Measurements from ENCODE around the gene XIAP. TPM values are rescaled to one million over a fixed set of nuclear protein-coding genes. Genes with fewer than 3 reads are reported as not detected.
A peak's percentile ranks its signal among the peaks of the same experiment; 100 is the strongest.

The XIAP gene
- total RNA-seq, 6 experiments from 2014 or later = 15.4 to 28.0 (median 24.7) TPM

DNA sequence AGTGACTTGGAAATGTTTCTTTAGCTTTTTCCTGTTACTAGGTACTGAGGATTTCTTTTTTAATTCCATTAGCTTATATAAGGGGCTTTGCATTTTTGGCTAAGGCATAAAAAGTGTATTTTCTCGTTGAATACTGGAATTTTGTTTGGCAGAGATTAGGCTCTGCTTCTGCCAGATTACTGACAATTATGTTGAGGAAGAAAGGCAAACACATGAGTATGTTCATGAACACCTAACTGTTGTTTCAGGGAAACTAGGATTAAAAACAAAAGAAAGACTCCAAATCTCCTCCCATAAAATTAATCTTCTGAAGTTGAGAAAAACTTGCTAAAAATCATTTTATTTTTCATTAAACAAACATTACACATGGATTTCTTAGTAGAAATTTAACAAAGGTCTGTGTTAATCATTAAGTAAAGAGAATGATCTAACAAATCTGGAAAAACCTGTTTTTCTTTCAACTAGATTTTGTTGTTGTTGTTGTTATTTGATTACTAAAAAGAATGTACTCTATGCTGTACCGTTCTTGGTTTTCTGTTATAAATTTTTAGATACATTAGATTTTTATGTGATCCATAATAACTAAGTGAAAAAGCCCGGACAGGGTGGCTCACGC, 58.4 kb downstream of the XIAP start:
- DNase-seq = no peak
- no peaks in the 10 kb centered on the region for H3K27me3 ChIP-seq
- TF ChIP-seq, protein P1, sequence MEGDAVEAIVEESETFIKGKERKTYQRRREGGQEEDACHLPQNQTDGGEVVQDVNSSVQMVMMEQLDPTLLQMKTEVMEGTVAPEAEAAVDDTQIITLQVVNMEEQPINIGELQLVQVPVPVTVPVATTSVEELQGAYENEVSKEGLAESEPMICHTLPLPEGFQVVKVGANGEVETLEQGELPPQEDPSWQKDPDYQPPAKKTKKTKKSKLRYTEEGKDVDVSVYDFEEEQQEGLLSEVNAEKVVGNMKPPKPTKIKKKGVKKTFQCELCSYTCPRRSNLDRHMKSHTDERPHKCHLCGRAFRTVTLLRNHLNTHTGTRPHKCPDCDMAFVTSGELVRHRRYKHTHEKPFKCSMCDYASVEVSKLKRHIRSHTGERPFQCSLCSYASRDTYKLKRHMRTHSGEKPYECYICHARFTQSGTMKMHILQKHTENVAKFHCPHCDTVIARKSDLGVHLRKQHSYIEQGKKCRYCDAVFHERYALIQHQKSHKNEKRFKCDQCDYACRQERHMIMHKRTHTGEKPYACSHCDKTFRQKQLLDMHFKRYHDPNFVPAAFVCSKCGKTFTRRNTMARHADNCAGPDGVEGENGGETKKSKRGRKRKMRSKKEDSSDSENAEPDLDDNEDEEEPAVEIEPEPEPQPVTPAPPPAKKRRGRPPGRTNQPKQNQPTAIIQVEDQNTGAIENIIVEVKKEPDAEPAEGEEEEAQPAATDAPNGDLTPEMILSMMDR (IDR thresholded peaks at IDR 0.05) = no peak
- TF ChIP-seq POLR2A (IDR thresholded peaks at IDR 0.05) = no peak
- no peaks in the 10 kb centered on the region for H3K36me3 ChIP-seq
- peak overlapping the region in 2 of 3 donors; percentile 46 to 50 for H3K27ac ChIP-seq
- ATAC-seq = peak in 3 of 4 donors; percentile 43 to 56 (median 43)
- WGBS (ENCODE audit: insufficient coverage, low coverage, low lambda C conversion rate, missing lambda C conversion rate) = 49% methylated on average over 4 of the region's 4 CpGs
- no peak overlapping the region for H3K4me3 ChIP-seq
- H3K4me1 ChIP-seq = peaks cover 0 to 9% (median 0%) of the 10 kb centered on the region in 4 donors
- H3K9me3 ChIP-seq = no peaks in the 10 kb centered on the region
- intact Hi-C loops (cut with DNase I) = no loop called here

DNA sequence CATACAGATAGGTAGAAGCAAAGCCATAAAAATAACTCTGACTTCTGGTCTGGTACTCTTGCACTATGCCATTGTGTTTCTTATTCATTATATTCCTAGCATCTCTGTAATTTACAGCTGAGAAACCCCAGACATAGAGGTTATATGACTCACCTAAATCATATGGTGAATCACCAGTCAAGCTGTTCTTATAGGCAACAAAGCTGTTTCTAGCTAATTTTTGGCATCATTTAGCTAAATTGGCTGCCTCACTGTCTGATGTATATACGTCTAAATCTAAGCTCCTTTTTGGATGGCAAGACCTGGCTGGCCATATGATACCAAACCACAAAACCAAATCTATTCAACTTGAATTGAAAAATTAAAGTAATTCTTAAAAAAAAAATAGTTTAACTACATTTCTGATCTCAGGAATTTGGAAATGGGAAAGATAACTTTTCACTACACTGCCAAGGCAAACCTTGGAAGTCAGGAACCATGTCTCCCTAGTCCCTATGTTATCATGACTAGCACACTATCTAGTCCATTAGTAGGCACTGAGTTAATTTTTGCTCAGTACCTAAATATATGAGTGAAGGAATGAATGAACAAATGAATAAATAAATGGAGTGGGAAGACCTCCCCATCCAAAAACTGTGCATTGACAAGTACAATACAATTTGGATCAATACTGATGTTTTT, 60.4 kb downstream of the XIAP start:
- ATAC-seq (no peak), DNase-seq (no peak)
- Histone ChIP-seq H3K27me3 (no peaks in the 10 kb centered on the region), H3K4me1 (peaks cover 0 to 9% (median 0%) of the 10 kb centered on the region in 4 donors), H3K4me3 (no peak overlapping the region), H3K27ac (no peak overlapping the region), H3K9me3 (no peaks in the 10 kb centered on the region), H3K36me3 (no peaks in the 10 kb centered on the region)
- intact Hi-C loops (cut with DNase I) = no loop called here
- TF ChIP-seq, protein P1 (IDR thresholded peaks at IDR 0.05) = no peak
- TF ChIP-seq POLR2A (IDR thresholded peaks at IDR 0.05) = no peak
- WGBS (ENCODE audit: insufficient coverage, low coverage, low lambda C conversion rate, missing lambda C conversion rate) = 15% methylated on average over 1 of the region's 1 CpG

DNA sequence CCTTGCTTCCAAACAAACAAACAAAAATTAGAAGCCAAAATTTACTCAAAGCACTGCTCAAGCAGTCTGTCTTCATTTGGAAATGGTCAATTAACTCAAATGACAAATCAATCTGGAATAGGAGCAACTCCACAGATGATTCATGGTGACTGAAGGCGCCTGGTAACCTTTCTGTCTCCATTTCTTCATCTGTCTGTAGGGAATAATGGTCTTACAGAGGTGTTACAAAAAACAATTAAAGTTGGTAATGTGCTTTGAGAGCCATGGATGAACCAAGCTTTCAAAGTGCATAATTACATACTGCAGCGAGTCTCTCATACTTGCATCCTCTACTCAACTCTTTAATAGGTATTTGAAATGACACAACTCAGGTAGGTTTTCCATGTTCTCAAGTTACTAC, 63.4 kb downstream of the XIAP start:
- WGBS (ENCODE audit: insufficient coverage, low coverage, low lambda C conversion rate, missing lambda C conversion rate) = 71% methylated on average over 2 of the region's 2 CpGs
- DNase-seq (no peak), ATAC-seq (no peak)
- Histone ChIP-seq H3K9me3 (no peaks in the 10 kb centered on the region), H3K4me1 (peaks cover 0 to 7% (median 0%) of the 10 kb centered on the region in 4 donors), H3K27ac (no peak overlapping the region), H3K36me3 (no peaks in the 10 kb centered on the region), H3K4me3 (no peak overlapping the region), H3K27me3 (no peaks in the 10 kb centered on the region)
- intact Hi-C loops (cut with DNase I) = no loop called here
- TF ChIP-seq, protein P1 (IDR thresholded peaks at IDR 0.05) = no peak
- TF ChIP-seq POLR2A (IDR thresholded peaks at IDR 0.05) = no peak

DNA sequence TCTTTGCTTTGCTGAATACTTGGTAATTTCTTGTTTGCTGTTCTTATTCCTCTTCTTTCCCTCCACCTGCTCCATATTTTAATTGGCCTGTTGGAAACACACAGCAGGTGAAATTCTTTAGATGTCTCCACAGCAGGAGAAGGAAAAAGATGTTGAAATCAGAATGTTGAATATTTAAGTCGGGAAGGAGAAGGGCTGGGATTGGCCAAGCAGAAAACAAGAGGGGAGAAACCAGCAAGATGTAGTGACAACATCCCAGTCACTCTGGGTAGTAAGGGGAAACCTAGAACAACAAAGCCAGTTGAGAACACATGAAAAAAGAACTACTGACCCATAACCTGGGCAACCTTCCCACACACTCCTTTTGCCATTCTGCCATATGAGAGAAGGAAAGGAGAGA, 64.3 kb downstream of the XIAP start:
- H3K36me3 ChIP-seq = no peaks in the 10 kb centered on the region
- no peak overlapping the region for H3K4me3 ChIP-seq
- no peak for DNase-seq
- intact Hi-C loops (cut with DNase I) = no loop called here
- no peak for ATAC-seq
- H3K27ac ChIP-seq = no peak overlapping the region
- no peaks in the 10 kb centered on the region for H3K9me3 ChIP-seq
- H3K4me1 ChIP-seq = no peaks in the 10 kb centered on the region
- H3K27me3 ChIP-seq = no peaks in the 10 kb centered on the region
- 45% methylated on average over 1 of the region's 1 CpG for WGBS (ENCODE audit: insufficient coverage, low coverage, low lambda C conversion rate, missing lambda C conversion rate)
- TF ChIP-seq, protein P1 (IDR thresholded peaks at IDR 0.05) = no peak
- TF ChIP-seq POLR2A (IDR thresholded peaks at IDR 0.05) = no peak
